H1 (cell line): Measurements from ENCODE around the gene LECT2. TPM values are rescaled to one million over a fixed set of nuclear protein-coding genes. Genes with fewer than 3 reads are reported as not detected.

Experiments used
- CBX8 ChIP-seq: fragments of 300-800, 300-1000 bp; sonication (generic); IDR thresholded peaks from 2 replicates; pipeline ENCODE4 v1.7.1; 2016; ENCODE audit warnings: low read depth, low read length, borderline replicate concordance
- CHD7 ChIP-seq: fragments of 300-600 bp; sonication (generic); IDR thresholded peaks from 2 replicates; pipeline ENCODE4 v1.7.1; 2012; ENCODE audit warnings: low read length, moderate library complexity, mild to moderate bottlenecking, inconsistent platforms; ENCODE audit not compliant: insufficient replicate concordance
- GTF2F1 ChIP-seq: IDR thresholded peaks from 2 replicates; pipeline ENCODE4 v1.6.1; 2012; ENCODE audit warnings: low read depth, low read length, improper control_type of control experiment, borderline replicate concordance
- MAX ChIP-seq: IDR thresholded peaks from 2 replicates; pipeline ENCODE4 v1.6.1; 2012; ENCODE audit warnings: inconsistent platforms
- NANOG ChIP-seq: IDR thresholded peaks from 2 replicates; pipeline ENCODE4 v1.6.1; 2011; ENCODE audit warnings: low read length, low read depth, mild to moderate bottlenecking, inconsistent platforms; ENCODE audit not compliant: insufficient read depth, poor library complexity, severe bottlenecking
- TBP ChIP-seq: IDR thresholded peaks from 2 replicates; pipeline ENCODE4 v1.6.1; 2011; ENCODE audit warnings: low read depth, low read length, improper control_type of control experiment
- USF2 ChIP-seq: IDR thresholded peaks from 2 replicates; pipeline ENCODE4 v1.6.1; 2011; ENCODE audit warnings: low read length, improper control_type of control experiment
- polyA plus RNA-seq, 7 experiments: library from polyadenylated mRNA; depleted of rRNA in 3 of 7; stranded (reverse) in 5 of 7; unstranded in 2 of 7; fragments of >200 nt in 5 of 7; fragments of 200-250 nt in 2 of 7; gene quantifications; 1 replicate in 5 of 7; 2 replicates in 1 of 7; 4 replicates in 1 of 7; pipeline versions ENCODE4 v1.2.1 to v1.2.3, GENCODE V29; 2011 to 2013; ENCODE audit warnings: missing spikeins in 2 of 7, mixed read lengths in 2 of 7
- total RNA-seq: library from RNA; stranded (reverse); fragmentation: NEBNext Ultra II Directional; extraction: Animal tissue kit (Norgen Biotek cat#: 25700); gene quantifications from 2 replicates; pipeline ENCODE4 v1.2.1, GENCODE V29; 2021

Gene LECT2
- total and polyA plus RNA-seq, 2 of the 8 experiments (the other 6 are each of a cell fraction or from before 2014, with no cell fraction given) = not detected

GRCh38 chr5:135986891-135987401 lies 32.2 kb upstream of the LECT2 start (continued):
- TF ChIP-seq CHD7 (no peak), MAX (no peak), TBP (no peak), GTF2F1 (no peak), CBX8 (no peak), NANOG (no peak), USF2 (no peak)
